HG03139 (cell line): ENCODE data around the gene GFM1.
"Not testable (repeated sequence)": the region's sequence is repeated elsewhere in the genome, so short reads cannot be mapped to it uniquely, and the experiment has no call there.

ENCODE experiments used
- ATAC-seq: cut with Tn5 transposase; IDR thresholded peaks from one replicate; pipeline ENCODE4 v1.9.1; 2021; ENCODE audit not compliant: unreplicated experiment

Gene GFM1

DNA sequence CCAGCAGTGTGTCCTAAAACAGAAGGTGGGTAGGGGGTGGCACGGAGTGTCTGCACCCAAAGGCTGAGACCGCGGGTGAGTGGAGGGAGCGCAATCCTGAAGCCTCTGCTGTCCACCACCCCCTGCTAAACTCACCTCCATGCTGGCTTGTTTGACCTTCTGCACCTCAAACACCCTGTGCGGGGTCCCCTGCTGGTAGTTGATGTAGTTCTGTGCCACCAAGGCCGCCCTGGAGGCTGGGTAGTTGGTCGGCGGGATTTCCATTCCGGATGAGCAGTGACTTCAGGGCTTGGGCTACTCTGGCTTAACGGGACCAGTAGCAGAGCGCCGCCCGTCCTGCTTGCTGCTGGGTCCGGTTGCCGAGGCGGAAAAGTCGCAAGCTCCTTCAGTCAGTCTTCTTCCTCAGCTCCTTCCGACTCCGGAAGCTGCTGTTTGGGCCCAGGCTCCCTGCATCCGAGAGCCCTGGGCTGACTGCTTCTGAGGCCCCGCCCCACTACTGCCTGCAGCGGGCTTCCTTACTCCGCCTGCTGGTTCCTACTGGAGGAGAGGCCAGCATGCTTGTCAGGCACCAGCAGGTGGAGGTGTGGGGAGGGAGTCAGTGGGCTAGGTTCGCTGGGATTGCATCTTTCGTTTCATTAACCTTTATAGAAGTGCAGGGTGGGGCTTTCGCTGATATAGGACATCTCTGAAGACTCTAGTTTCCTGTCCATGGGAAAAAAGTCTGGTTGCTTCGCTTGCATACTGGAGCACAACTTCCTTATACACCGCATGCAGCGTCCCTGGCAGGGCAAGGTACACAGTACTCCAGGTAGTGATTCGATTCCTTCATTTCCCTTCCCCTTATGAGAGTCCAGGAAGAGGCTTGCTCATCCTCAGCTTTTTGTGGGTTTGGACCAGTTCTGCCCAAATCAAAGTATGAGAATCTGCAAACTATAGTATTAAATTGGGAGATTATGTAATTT is 28.2 kb downstream of the GFM1 start, which contains the start of gene LXN:
Gene LXN, minus strand, starts transcription at position 434 of the 962 bp plus-strand sequence. Its CDS starts 170 bp downstream, at position 264.
- peak; percentile 99 for ATAC-seq

DNA sequence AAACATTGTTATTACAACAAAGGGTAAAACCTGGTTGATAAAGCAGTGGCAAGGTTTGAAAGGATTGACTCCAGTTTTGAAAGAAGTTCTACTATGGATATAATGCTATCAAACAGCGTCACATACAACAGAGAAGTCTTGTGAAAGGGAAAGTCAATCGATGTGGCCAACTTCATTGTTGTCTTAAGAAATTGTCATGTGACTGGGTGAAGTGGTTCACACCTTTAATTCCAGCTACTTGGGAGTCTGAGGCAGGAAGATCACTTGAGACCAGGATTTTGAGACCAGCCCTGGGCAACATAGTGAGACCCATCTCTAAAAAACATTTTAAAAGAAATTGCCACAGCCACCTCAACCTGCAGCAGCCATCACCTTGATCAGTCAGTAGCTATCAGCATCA is 34.4 kb downstream of the GFM1 start:
- ATAC-seq = no peak

DNA sequence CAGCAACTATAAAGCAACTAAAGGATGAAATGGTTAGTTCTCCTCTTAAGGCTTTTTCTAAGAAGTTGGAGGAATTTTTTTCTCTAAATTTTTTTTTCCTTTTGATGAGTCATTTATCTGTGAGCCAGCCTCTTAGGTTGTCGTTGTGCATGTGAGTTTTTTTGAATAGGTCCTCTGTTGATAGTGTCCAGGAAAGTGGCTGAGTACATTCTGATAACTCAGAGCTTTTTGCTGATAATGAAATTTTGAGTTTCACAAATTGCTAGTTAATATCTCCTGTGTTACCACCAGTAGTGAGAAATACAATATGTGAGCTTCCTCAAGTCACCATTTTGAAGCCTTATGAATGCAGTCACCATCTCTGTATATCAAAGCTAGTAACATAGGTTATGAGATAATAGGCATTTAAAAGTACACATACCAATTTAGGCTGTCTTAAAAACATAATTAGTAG is 35.2 kb downstream of the GFM1 start:
- ATAC-seq = no peak

- no peak for ATAC-seq
These were observed 36.5 kb downstream of the GFM1 start for GRCh38 chr3:158680861-158681260.

- ATAC-seq = no peak
These were observed 39.1 kb downstream of the GFM1 start for GRCh38 chr3:158683230-158683962.

- ATAC-seq = no peak
These were observed 40.8 kb downstream of the GFM1 start for GRCh38 chr3:158685159-158685558.

DNA sequence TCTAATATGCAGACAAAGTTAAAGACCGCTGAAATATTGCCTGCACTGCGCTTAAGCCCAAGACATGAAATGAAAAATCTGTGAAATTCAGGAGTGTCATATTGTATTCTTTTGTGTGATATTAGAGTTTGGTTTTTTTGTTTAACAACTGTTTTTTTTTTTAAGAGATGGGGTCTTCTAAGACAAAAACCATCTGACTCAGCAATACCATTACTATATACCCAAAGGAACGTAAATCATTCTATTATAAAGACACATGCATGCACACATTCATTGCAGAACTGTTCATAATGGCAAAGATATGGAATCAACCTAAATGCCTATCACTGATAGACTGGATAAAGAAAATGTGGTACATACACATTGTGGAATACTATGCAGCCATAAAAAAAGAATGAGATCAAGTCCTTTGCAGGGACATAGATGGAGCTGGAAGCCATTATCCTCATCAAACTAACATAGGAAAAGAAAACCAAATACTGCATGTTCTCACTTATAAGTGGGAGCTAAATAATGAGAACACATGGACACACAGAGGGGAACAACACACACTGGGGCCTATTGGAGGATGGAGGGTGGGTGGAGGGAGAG is 49.6 kb downstream of the GFM1 start:
- not testable (repeated sequence) for ATAC-seq

DNA sequence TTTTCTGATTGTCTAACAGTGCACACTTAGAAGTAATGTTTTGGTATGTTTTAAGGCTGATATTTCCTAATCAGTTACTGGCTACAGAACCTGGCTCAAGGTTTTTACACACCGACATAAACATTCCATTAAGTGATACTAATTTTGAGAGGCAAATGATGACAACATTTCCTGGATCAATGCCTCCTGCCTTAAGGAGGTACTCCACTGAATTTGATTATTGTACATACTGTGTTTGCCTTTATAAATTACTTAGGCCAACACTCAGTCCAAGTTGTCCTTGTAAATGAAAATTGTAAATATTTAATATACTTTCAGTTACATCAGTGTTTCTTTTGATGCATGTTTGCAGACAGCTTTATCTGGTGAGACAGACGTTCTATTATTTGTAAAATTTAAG is 52.3 kb downstream of the GFM1 start:
- no peak for ATAC-seq

DNA sequence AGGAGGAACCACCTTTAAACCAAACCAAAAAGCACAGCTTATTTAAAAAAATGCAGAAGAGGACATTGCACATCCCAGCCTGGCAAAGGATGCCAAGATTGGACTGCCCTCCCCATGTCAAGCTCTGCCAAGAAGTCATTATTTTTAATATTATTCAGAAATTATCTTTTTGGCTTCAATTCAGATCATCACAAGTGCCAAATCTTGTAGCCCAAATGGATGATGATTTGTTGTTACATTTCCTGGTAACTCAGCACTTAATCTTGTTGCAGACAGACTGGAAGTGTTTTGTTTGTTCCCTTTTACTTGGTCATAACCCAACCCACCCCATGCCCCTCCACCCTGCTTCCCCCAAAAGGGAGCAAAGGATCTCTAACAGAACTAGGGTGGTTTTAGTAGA is 56.2 kb downstream of the GFM1 start:
- ATAC-seq = no peak

DNA sequence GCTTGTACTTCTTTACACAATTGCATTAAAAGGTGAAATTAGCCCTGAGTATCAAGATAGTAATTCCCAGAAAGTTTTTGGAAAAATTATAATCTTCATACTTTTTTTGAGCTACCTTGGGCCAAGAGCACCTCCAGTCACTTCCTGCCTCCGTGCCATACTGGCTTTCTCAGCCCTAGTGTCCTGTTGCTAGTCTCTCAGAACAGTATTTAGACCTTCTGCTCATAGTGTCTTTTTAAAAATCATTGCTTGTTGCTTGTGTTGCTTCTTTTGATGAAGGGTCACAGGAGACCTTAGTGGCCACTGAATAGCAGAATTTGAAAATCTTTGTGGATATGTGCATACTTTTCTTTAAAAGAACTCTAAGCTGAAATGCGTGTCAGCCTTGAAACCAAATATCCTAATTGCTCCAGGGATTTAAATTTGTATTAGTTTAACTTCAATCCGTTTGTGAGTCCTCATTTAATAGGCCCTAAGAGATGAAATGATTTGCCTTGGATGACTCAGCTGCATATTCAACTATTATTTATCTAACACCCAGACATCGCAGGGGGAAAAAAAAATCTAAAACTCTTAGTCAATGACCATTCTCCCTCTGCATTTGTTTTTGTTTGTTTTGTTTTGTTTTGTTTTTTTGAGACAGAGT is 57.2 kb downstream of the GFM1 start:
- ATAC-seq = no peak

- ATAC-seq = no peak
These were observed 58.6 kb downstream of the GFM1 start for GRCh38 chr3:158702815-158703481.

DNA sequence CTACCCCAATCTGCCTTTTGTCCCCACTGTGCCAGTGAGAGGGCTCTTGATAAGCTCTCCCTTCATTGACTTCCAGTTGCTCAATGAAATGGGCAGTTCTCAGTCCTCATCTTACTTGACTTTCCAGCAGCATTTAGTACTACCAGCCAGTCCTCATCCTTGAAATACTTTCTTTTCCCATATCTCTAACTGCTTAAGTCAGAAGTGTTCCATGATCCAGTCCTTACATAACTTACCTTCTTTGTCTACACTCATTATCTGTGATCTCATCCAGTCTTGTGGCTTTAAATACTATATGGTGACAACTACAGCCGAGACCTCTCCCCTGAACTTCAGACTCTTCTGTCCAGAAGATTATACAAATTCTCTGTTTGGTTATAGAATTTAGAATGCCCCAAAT is 59.2 kb downstream of the GFM1 start:
- ATAC-seq = no peak

GRCh38 chr3:158709666-158710083 is 65.3 kb downstream of the GFM1 start:
- ATAC-seq = no peak

DNA sequence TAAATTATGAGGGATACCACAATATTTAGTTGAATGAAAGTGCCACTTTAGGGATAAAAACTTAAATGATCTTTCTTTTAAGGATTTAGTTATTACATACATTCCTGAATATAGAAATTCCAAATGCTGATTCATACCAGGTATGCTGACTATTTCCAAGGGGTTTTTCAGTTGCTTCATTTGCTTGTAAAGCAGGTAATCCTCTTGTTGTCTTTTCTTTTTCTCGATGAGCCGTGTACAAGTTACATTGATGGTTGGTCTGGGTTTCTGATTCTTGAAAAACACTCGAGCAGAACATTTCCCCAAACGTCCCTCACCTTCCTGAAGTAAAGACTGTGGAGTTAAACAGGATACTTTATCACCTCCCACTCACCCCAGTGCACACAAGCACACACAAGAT is 66.3 kb downstream of the GFM1 start:
- ATAC-seq = no peak

DNA sequence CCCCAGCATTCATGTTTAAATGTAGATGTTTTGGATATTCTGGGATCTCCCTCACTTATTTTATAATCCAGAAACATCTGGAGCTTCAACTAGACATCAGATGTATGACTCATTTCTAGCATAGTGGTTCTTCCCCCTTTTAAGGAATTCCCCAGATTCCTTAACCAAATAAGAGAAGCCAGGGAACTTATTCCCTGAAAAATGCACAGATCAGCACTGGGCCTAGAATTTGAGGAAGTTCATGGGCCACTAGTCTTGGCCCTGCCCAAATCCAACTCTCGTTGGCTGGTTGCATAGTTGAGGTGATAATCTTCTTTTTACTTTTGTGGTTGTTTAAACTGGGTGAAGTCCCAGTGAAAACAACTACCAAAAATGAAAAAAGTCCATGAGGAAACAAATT is 67.6 kb downstream of the GFM1 start:
- ATAC-seq = no peak

- ATAC-seq = no peak
These were observed 68.1 kb downstream of the GFM1 start for GRCh38 chr3:158712443-158712842.

DNA sequence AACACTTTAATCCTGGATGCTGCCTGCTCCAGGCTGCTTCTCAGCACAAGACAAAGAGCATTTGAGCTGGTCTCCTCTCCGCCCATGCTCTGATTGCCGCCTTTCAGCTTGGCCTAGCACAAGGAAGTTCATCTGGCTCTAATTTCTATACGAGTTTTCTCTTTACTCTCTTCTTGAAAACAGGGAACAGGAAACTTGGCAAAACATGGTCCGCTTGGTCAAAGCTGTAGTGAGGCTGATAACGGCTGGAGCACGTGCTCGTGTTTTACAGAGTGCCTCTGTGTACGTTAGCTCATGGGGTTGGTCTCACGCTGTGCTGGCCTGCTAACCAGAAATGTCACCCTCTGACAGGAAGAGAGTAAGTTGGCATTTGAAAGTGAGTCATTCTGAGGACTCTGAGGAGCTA is 68.8 kb downstream of the GFM1 start:
- no peak for ATAC-seq

DNA sequence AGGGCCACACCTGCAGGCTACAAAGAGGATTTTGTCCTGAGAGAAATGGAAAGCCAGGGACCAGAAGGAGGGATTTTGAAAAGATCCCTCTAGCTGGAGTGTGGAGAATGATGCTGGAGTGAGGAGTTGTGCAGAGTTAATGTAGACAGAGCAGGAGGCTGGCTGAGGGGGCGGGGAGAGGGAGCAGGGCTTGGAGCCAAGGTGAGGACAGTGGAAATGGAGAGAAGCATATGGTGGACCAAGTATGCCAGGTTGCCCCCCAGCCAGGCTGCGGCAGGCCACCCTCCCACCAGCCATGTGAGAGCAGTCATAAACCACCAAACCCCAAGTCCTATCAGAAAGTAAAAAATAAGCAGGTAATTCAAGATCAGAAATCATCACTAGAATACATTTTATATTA is 73.2 kb downstream of the GFM1 start:
- no peak for ATAC-seq

- no peak for ATAC-seq
These were observed 74.3 kb downstream of the GFM1 start for GRCh38 chr3:158718490-158719170.

- ATAC-seq = no peak
These were observed 77.8 kb downstream of the GFM1 start for GRCh38 chr3:158722108-158722507.
